GM10266 (cell line): ENCODE measurements around the gene PRSS53.

Source experiments
- DNase-seq: peaks from one replicate; pipeline ENCODE4 v3.0.0; 2012; ENCODE audit errors: extremely low spot score
- CTCF ChIP-seq: IDR thresholded peaks from 2 replicates; pipeline ENCODE4 v1.5.1; 2012; ENCODE audit warnings: mild to moderate bottlenecking, low read depth; ENCODE audit not compliant: control insufficient read depth, insufficient read depth; ENCODE audit errors: missing control alignments

Gene PRSS53

GRCh38 chr16:31099860-31100638, 11.3 kb upstream of the PRSS53 start:
- no peak for TF ChIP-seq CTCF
- no peak for DNase-seq

- DNase-seq: peak; percentile 91
- TF ChIP-seq CTCF: no peak
Measured at GRCh38 chr16:31094424-31095120, 5.8 kb upstream of the PRSS53 start, which contains the start of gene VKORC1. TSS of gene VKORC1 (minus strand) at chr16:31094797. CDS start at chr16:31094729, 68 bp downstream.

- no peak for DNase-seq
- TF ChIP-seq CTCF: no peak
Measured at GRCh38 chr16:31094088-31094423, 5.3 kb upstream of the PRSS53 start.

- no peak for DNase-seq
- no peak for TF ChIP-seq CTCF
Measured at GRCh38 chr16:31093132-31093703, 4.5 kb upstream of the PRSS53 start.

GRCh38 chr16:31092330-31092729, 3.6 kb upstream of the PRSS53 start:
- no peak for DNase-seq
- no peak for TF ChIP-seq CTCF

GRCh38 chr16:31090540-31090939, 1.8 kb upstream of the PRSS53 start:
- DNase-seq: no peak
- no peak for TF ChIP-seq CTCF

- DNase-seq: no peak
- no peak for TF ChIP-seq CTCF
Measured at GRCh38 chr16:31089199-31089598, 456 bp upstream of the PRSS53 start.
